SH-SY5Y (cell line): Measurements from ENCODE around the gene TANC1.

Experiments
- GATA2 ChIP-seq: IDR thresholded peaks from 2 replicates; pipeline ENCODE4 v1.6.1; 2011; ENCODE audit warnings: mild to moderate bottlenecking, low read depth, low read length
- GATA3 ChIP-seq: IDR thresholded peaks from 2 replicates; pipeline ENCODE4 v1.6.1; 2011; ENCODE audit warnings: low read depth, mild to moderate bottlenecking, low read length, moderate library complexity

DNA sequence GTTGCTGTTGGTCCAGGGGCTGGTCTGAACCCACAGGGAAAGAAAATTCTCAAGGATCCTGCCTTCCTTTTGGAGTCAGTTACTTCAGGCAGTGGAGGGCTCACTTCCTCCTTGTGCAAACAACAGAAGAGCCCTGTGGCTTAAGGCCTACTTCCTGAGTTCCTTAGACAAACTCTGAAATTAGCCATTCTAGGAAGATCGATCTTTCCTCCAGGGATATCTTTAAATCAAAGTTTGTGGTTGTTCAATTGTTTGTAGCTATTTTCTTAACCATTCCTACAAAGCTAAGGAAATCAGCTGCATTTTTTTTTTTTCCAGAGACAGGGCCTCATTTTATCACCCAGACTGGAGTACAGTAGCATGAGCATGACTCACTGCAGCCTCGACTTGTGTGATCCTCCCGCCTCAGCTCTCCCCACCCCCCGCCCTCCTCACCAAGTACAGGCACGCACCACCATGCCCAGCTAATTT is 156.0 kb downstream of the TANC1 start:
- TF ChIP-seq GATA2 (no peak), GATA3 (no peak)
